ENCODE measurements around the gene ELK4.
"Not testable (repeated sequence)": the region's sequence is repeated elsewhere in the genome, so short reads cannot be mapped to it uniquely, and the experiment has no call there.

Gene ELK4

GRCh38 chr1:205636732-205637131 lies 4.9 kb upstream of the ELK4 start:
- H3K9me3 ChIP-seq (ENCODE audit: control insufficient read depth, low read depth, low read length): no peaks in the 10 kb centered on the region
- peaks cover 6% of the 10 kb centered on the region for H3K4me1 ChIP-seq (ENCODE audit: control insufficient read depth, low read depth, low read length)
- peaks cover 11% of the 10 kb centered on the region for H3K27me3 ChIP-seq (ENCODE audit: control insufficient read depth, insufficient read depth, low read length)
- H3K9ac ChIP-seq (ENCODE audit: low read length): no peak overlapping the region
- no peaks in the 10 kb centered on the region for H3K36me3 ChIP-seq (ENCODE audit: control insufficient read depth, low read depth, low read length)
- no peak overlapping the region for H3K27ac ChIP-seq (ENCODE audit: low read length)
- H3K4me3 ChIP-seq (ENCODE audit: low read length): no peak overlapping the region

GRCh38 chr1:205636138-205636530 lies 4.3 kb upstream of the ELK4 start:
- not testable (repeated sequence) for H3K9ac ChIP-seq (ENCODE audit: low read length); H3K27ac ChIP-seq (ENCODE audit: low read length)
- H3K27me3 ChIP-seq (ENCODE audit: control insufficient read depth, insufficient read depth, low read length): peaks cover 11% of the 10 kb centered on the region

GRCh38 chr1:205633421-205633976 lies 1.7 kb upstream of the ELK4 start:
- Histone ChIP-seq H3K9ac (ENCODE audit: low read length) (no peak overlapping the region), H3K27ac (ENCODE audit: low read length) (no peak overlapping the region), H3K4me3 (ENCODE audit: low read length) (no peak overlapping the region), H3K9me3 (ENCODE audit: control insufficient read depth, low read depth, low read length) (no peaks in the 10 kb centered on the region), H3K27me3 (ENCODE audit: control insufficient read depth, insufficient read depth, low read length) (peaks cover 11% of the 10 kb centered on the region), H3K4me1 (ENCODE audit: control insufficient read depth, low read depth, low read length) (peaks cover 13% of the 10 kb centered on the region), H3K36me3 (ENCODE audit: control insufficient read depth, low read depth, low read length) (no peaks in the 10 kb centered on the region)

More at GRCh38 chr1:205636138-205636530, 4.3 kb upstream of the ELK4 start:
- not testable (repeated sequence) for H3K36me3 ChIP-seq (ENCODE audit: control insufficient read depth, low read depth, low read length); H3K9me3 ChIP-seq (ENCODE audit: control insufficient read depth, low read depth, low read length); H3K4me3 ChIP-seq (ENCODE audit: low read length); H3K4me1 ChIP-seq (ENCODE audit: control insufficient read depth, low read depth, low read length)

- Histone ChIP-seq H3K4me3 (ENCODE audit: low read length) (peak overlapping the region; percentile 90), H3K9ac (ENCODE audit: low read length) (peak overlapping the region; percentile 79), H3K27ac (ENCODE audit: low read length) (no peak overlapping the region), H3K36me3 (ENCODE audit: control insufficient read depth, low read depth, low read length) (no peaks in the 10 kb centered on the region), H3K4me1 (ENCODE audit: control insufficient read depth, low read depth, low read length) (peaks cover 13% of the 10 kb centered on the region), H3K9me3 (ENCODE audit: control insufficient read depth, low read depth, low read length) (no peaks in the 10 kb centered on the region), H3K27me3 (ENCODE audit: control insufficient read depth, insufficient read depth, low read length) (peaks cover 11% of the 10 kb centered on the region)
These were observed 908 bp upstream of the ELK4 start for GRCh38 chr1:205632669-205633169.

- peak overlapping the region; percentile 90 for H3K4me3 ChIP-seq (ENCODE audit: low read length)
- H3K36me3 ChIP-seq (ENCODE audit: control insufficient read depth, low read depth, low read length): no peaks in the 10 kb centered on the region
- H3K9me3 ChIP-seq (ENCODE audit: control insufficient read depth, low read depth, low read length): no peaks in the 10 kb centered on the region
- peaks cover 11% of the 10 kb centered on the region for H3K27me3 ChIP-seq (ENCODE audit: control insufficient read depth, insufficient read depth, low read length)
- peak overlapping the region; percentile 94 for H3K27ac ChIP-seq (ENCODE audit: low read length)
- peaks cover 13% of the 10 kb centered on the region for H3K4me1 ChIP-seq (ENCODE audit: control insufficient read depth, low read depth, low read length)
- peak overlapping the region; percentile 93 for H3K9ac ChIP-seq (ENCODE audit: low read length)
These were observed 622 bp downstream of the ELK4 start for GRCh38 chr1:205631010-205631767.

- Histone ChIP-seq H3K4me1 (ENCODE audit: control insufficient read depth, low read depth, low read length) (peaks cover 13% of the 10 kb centered on the region), H3K36me3 (ENCODE audit: control insufficient read depth, low read depth, low read length) (no peaks in the 10 kb centered on the region), H3K9me3 (ENCODE audit: control insufficient read depth, low read depth, low read length) (no peaks in the 10 kb centered on the region), H3K27ac (ENCODE audit: low read length) (peak overlapping the region; percentile 94), H3K9ac (ENCODE audit: low read length) (peak overlapping the region; percentile 93), H3K4me3 (ENCODE audit: low read length) (peak overlapping the region; percentile 90), H3K27me3 (ENCODE audit: control insufficient read depth, insufficient read depth, low read length) (peaks cover 11% of the 10 kb centered on the region)
These were observed 1.2 kb downstream of the ELK4 start for GRCh38 chr1:205630651-205631009.

- peak overlapping the region; percentile 94 for H3K27ac ChIP-seq (ENCODE audit: low read length)
- peak overlapping the region; percentile 93 for H3K9ac ChIP-seq (ENCODE audit: low read length)
- H3K27me3 ChIP-seq (ENCODE audit: control insufficient read depth, insufficient read depth, low read length): peaks cover 11% of the 10 kb centered on the region
- H3K4me3 ChIP-seq (ENCODE audit: low read length): peak overlapping the region; percentile 90
- H3K4me1 ChIP-seq (ENCODE audit: control insufficient read depth, low read depth, low read length): peaks cover 13% of the 10 kb centered on the region
- H3K9me3 ChIP-seq (ENCODE audit: control insufficient read depth, low read depth, low read length): no peaks in the 10 kb centered on the region
- no peaks in the 10 kb centered on the region for H3K36me3 ChIP-seq (ENCODE audit: control insufficient read depth, low read depth, low read length)
These were observed 1.6 kb downstream of the ELK4 start for GRCh38 chr1:205630241-205630640.

- peak overlapping the region; percentile 90 for H3K4me3 ChIP-seq (ENCODE audit: low read length)
These were observed 2.1 kb downstream of the ELK4 start for GRCh38 chr1:205629751-205630150.

GRCh38 chr1:205627956-205628355 lies 3.9 kb downstream of the ELK4 start:
- peaks cover 5% of the 10 kb centered on the region for H3K27me3 ChIP-seq (ENCODE audit: control insufficient read depth, insufficient read depth, low read length)
- peaks cover 3% of the 10 kb centered on the region for H3K36me3 ChIP-seq (ENCODE audit: control insufficient read depth, low read depth, low read length)
- H3K9ac ChIP-seq (ENCODE audit: low read length): no peak overlapping the region
- H3K27ac ChIP-seq (ENCODE audit: low read length): no peak overlapping the region
- peaks cover 13% of the 10 kb centered on the region for H3K4me1 ChIP-seq (ENCODE audit: control insufficient read depth, low read depth, low read length)
- H3K9me3 ChIP-seq (ENCODE audit: control insufficient read depth, low read depth, low read length): no peaks in the 10 kb centered on the region
- no peak overlapping the region for H3K4me3 ChIP-seq (ENCODE audit: low read length)

More at GRCh38 chr1:205629751-205630150, 2.1 kb downstream of the ELK4 start:
- peaks cover 13% of the 10 kb centered on the region for H3K4me1 ChIP-seq (ENCODE audit: control insufficient read depth, low read depth, low read length)
- peak overlapping the region; percentile 93 for H3K9ac ChIP-seq (ENCODE audit: low read length)
- H3K27ac ChIP-seq (ENCODE audit: low read length): no peak overlapping the region
- peaks cover 11% of the 10 kb centered on the region for H3K27me3 ChIP-seq (ENCODE audit: control insufficient read depth, insufficient read depth, low read length)
- H3K9me3 ChIP-seq (ENCODE audit: control insufficient read depth, low read depth, low read length): no peaks in the 10 kb centered on the region
- no peaks in the 10 kb centered on the region for H3K36me3 ChIP-seq (ENCODE audit: control insufficient read depth, low read depth, low read length)

- Histone ChIP-seq H3K27ac (ENCODE audit: low read length) (no peak overlapping the region), H3K9me3 (ENCODE audit: control insufficient read depth, low read depth, low read length) (no peaks in the 10 kb centered on the region), H3K4me3 (ENCODE audit: low read length) (no peak overlapping the region), H3K36me3 (ENCODE audit: control insufficient read depth, low read depth, low read length) (peaks cover 14% of the 10 kb centered on the region), H3K9ac (ENCODE audit: low read length) (no peak overlapping the region), H3K4me1 (ENCODE audit: control insufficient read depth, low read depth, low read length) (peaks cover 7% of the 10 kb centered on the region), H3K27me3 (ENCODE audit: control insufficient read depth, insufficient read depth, low read length) (no peaks in the 10 kb centered on the region)
These were observed 5.6 kb downstream of the ELK4 start for GRCh38 chr1:205626216-205626615.

GRCh38 chr1:205623646-205624045 lies 8.2 kb downstream of the ELK4 start:
- Histone ChIP-seq H3K4me1 (ENCODE audit: control insufficient read depth, low read depth, low read length) (no peaks in the 10 kb centered on the region), H3K4me3 (ENCODE audit: low read length) (no peak overlapping the region), H3K36me3 (ENCODE audit: control insufficient read depth, low read depth, low read length) (peaks cover 33% of the 10 kb centered on the region), H3K9ac (ENCODE audit: low read length) (no peak overlapping the region), H3K27ac (ENCODE audit: low read length) (no peak overlapping the region), H3K27me3 (ENCODE audit: control insufficient read depth, insufficient read depth, low read length) (no peaks in the 10 kb centered on the region), H3K9me3 (ENCODE audit: control insufficient read depth, low read depth, low read length) (no peaks in the 10 kb centered on the region)

- no peaks in the 10 kb centered on the region for H3K4me1 ChIP-seq (ENCODE audit: control insufficient read depth, low read depth, low read length)
- H3K9me3 ChIP-seq (ENCODE audit: control insufficient read depth, low read depth, low read length): no peaks in the 10 kb centered on the region
- H3K27ac ChIP-seq (ENCODE audit: low read length): no peak overlapping the region
- H3K36me3 ChIP-seq (ENCODE audit: control insufficient read depth, low read depth, low read length): peaks cover 62% of the 10 kb centered on the region
- no peak overlapping the region for H3K9ac ChIP-seq (ENCODE audit: low read length)
- no peak overlapping the region for H3K4me3 ChIP-seq (ENCODE audit: low read length)
- H3K27me3 ChIP-seq (ENCODE audit: control insufficient read depth, insufficient read depth, low read length): no peaks in the 10 kb centered on the region
These were observed 11.5 kb downstream of the ELK4 start for GRCh38 chr1:205620269-205620668.

All from iPS-18a (cell line).